GM12878 (cell line): ENCODE results near the gene PADI2. TPM values are rescaled to one million over a fixed set of nuclear protein-coding genes. Genes with fewer than 3 reads are reported as not detected.

ENCODE experiments used
- ATAC-seq: fragments of 200-7000 bp; cut with Tn5 transposase; 3 replicates; pipeline ENCODE4 v1.9.1; 2020; ENCODE audit warnings: mild to moderate bottlenecking, moderate library complexity
- BruUV-seq: library from RNA; stranded (reverse); fragments of 400-500 nt; replicated peaks from 2 replicates; lab custom pipeline; 2021; lab: Mats Ljungman, UMichigan
- CTCF ChIA-PET: fragments of 300-600 bp; sonication (Branson Sonifier 250); formaldehyde crosslinking; extraction: SDS; loops from one replicate; lab custom pipeline; 2021; ENCODE audit warnings: inconsistent platforms; lab: Yijun Ruan, JAX
- POLR2A ChIA-PET: fragments of 350-600 bp; formaldehyde crosslinking; extraction: SDS; loops from one replicate; lab custom pipeline; 2021; ENCODE audit warnings: inconsistent platforms; lab: Charles Lee
- RAD21 ChIA-PET: fragments of 300-600 bp; sonication (Branson Sonifier 250); formaldehyde crosslinking; loops from one replicate; lab custom pipeline; 2023; ENCODE audit warnings: antibody characterized with exemption; ENCODE audit not compliant: unreplicated experiment; lab: Charles Lee
- SMC1A ChIA-PET: fragments of 300-600 bp; sonication (Branson Sonifier 250); formaldehyde crosslinking; loops from one replicate; lab custom pipeline; 2023; ENCODE audit not compliant: unreplicated experiment, uncharacterized antibody; lab: Charles Lee
- DNase-seq: peaks from one replicate; pipeline ENCODE4 v3.0.0-alpha.2; 2011; ENCODE audit warnings: low read depth, low spot score
- FAIRE-seq: peaks from 3 replicates; lab custom pipeline; 2011; peaks lifted over from hg19 to GRCh38; lab: Jason Lieb, UNC
- H2AFZ ChIP-seq: 2 replicates; pipeline ENCODE4 v1.6.0; 2011; ENCODE audit warnings: low read depth, low read length, control low read depth; ENCODE audit not compliant: control insufficient read depth
- H3K27ac ChIP-seq: 2 replicates; pipeline ENCODE4 v1.5.1; 2011; ENCODE audit warnings: control low read depth; ENCODE audit not compliant: control insufficient read depth, insufficient read depth
- H3K27me3 ChIP-seq, 2 experiments: replicated peaks in 1 of 2; 2 replicates each; pipeline versions ENCODE4 v1.6.0 to v1.6.1; 2011; ENCODE audit warnings: low read length in 1 of 2; ENCODE audit not compliant: control insufficient read depth in 2 of 2, insufficient read depth in 2 of 2
- H3K36me3 ChIP-seq, 2 experiments: 2 replicates each; pipeline ENCODE4 v1.5.1; 2011; ENCODE audit warnings: low read length in 1 of 2; ENCODE audit not compliant: control insufficient read depth in 2 of 2, insufficient read depth in 2 of 2
- H3K4me1 ChIP-seq: 2 replicates; pipeline ENCODE4 v1.6.1; 2011; ENCODE audit warnings: mild to moderate bottlenecking, low read length, moderate library complexity, mixed read lengths; ENCODE audit not compliant: control insufficient read depth, insufficient read depth
- H3K4me2 ChIP-seq: 2 replicates; pipeline ENCODE4 v1.6.0; 2011; ENCODE audit warnings: control low read depth; ENCODE audit not compliant: control insufficient read depth, insufficient read depth
- H3K4me3 ChIP-seq: fragments of 200-600 bp; sonication (generic); 2 replicates; pipeline ENCODE4 v1.5.1; 2016
- H3K79me2 ChIP-seq: 2 replicates; pipeline ENCODE4 v1.6.0; 2011; ENCODE audit warnings: low read length; ENCODE audit not compliant: control insufficient read depth, insufficient read depth
- H3K9ac ChIP-seq: 2 replicates; pipeline ENCODE4 v1.8.0; 2011; ENCODE audit warnings: low read length, control low read depth, mixed read lengths; ENCODE audit not compliant: control insufficient read depth, insufficient read depth
- H3K9me3 ChIP-seq: replicated peaks from 3 replicates; pipeline ENCODE4 v1.5.1; 2011; ENCODE audit warnings: mild to moderate bottlenecking, low read length; ENCODE audit not compliant: control insufficient read depth, insufficient read depth
- H4K20me1 ChIP-seq: 2 replicates; pipeline ENCODE4 v1.6.0; 2011; ENCODE audit not compliant: control insufficient read depth, insufficient read depth
- E4F1 ChIP-seq: fragments of 450-650 bp; IDR thresholded peaks from 2 replicates; pipeline ENCODE4 v1.6.1; 2018; ENCODE audit warnings: borderline replicate concordance, mild to moderate bottlenecking; ENCODE audit not compliant: partially characterized antibody
- FOS ChIP-seq: IDR thresholded peaks from 3 replicates; pipeline ENCODE4 v1.6.1; 2011; ENCODE audit warnings: borderline replicate concordance; ENCODE audit not compliant: insufficient read length; ENCODE audit errors: extremely low read depth
- HDAC2 ChIP-seq: fragments of 200-600 bp; sonication (generic); IDR thresholded peaks from 2 replicates; pipeline ENCODE4 v1.6.1; 2017
- HSF1 ChIP-seq: fragments of 150-350 bp; IDR thresholded peaks from 2 replicates; pipeline ENCODE4 v1.6.1; 2014; ENCODE audit warnings: mild to moderate bottlenecking, low read depth, low read length
- NR2C2 ChIP-seq: IDR thresholded peaks from 2 replicates; pipeline ENCODE4 v1.6.1; 2011; ENCODE audit warnings: borderline replicate concordance, low read depth; ENCODE audit not compliant: control insufficient read depth, insufficient read length
- POU2F2 ChIP-seq: IDR thresholded peaks from 3 replicates; pipeline ENCODE4 v1.6.1; 2011; ENCODE audit warnings: low read depth, mild to moderate bottlenecking, low read length, borderline replicate concordance
- RAD21 ChIP-seq: IDR thresholded peaks from 2 replicates; pipeline ENCODE4 v1.6.1; 2011; ENCODE audit warnings: mild to moderate bottlenecking, low read depth, low read length, moderate library complexity; ENCODE audit not compliant: insufficient read depth
- SMAD5 ChIP-seq: IDR thresholded peaks from 2 replicates; pipeline ENCODE4 v1.6.1; 2016; ENCODE audit warnings: antibody characterized with exemption, low read depth
- SREBF1 ChIP-seq: IDR thresholded peaks from 2 replicates; pipeline ENCODE4 v1.6.1; 2012; ENCODE audit warnings: mild to moderate bottlenecking, low read length
- TCF12 ChIP-seq: IDR thresholded peaks from 2 replicates; pipeline ENCODE4 v1.6.1; 2011; ENCODE audit warnings: low read depth, mild to moderate bottlenecking, low read length
- TCF7 ChIP-seq: IDR thresholded peaks from 2 replicates; pipeline ENCODE4 v1.6.1; 2014; ENCODE audit warnings: antibody characterized with exemption, borderline replicate concordance
- WGBS: methylation state at CpG from one replicate; pipeline ENCODE4 v1.1.6; 2016; ENCODE audit warnings: low lambda C conversion rate; ENCODE audit not compliant: insufficient replicate concordance, insufficient coverage; ENCODE audit errors: missing lambda C conversion rate; 5-methylcytosine and 5-hydroxymethylcytosine counted together
- in situ Hi-C: fragments of 300-500 bp; cut with MboI; formaldehyde crosslinking; loops from 9 replicates; pipeline ENCODE4 v1.14.3; 2018; ENCODE audit warnings: mixed read lengths
- intact Hi-C: fragments of 100-400 bp; cut with micrococcal nuclease; formaldehyde crosslinking; loops from one replicate; pipeline ENCODE4 v1.14.2; 2022; ENCODE audit not compliant: unreplicated experiment
- polyA plus RNA-seq, 11 experiments: library from polyadenylated mRNA; depleted of rRNA in 4 of 11; unstranded in 6 of 11; stranded (reverse) in 5 of 11; fragments of >200 nt; fragmentation: Nextera tagmentation in 4 of 11; fragmentation: Illumina TruSeq in 1 of 11; extraction: Ambion mirVana in 4 of 11; extraction: Trizol in 1 of 11; gene quantifications; 1 replicate in 1 of 11; 2 replicates in 10 of 11; pipeline versions ENCODE4 v1.2.1 to v1.2.3, GENCODE V29; 2011 to 2016; ENCODE audit warnings: inconsistent platforms in 2 of 11, missing spikeins in 2 of 11, low read depth in 1 of 11
- total RNA-seq, 4 experiments: library from RNA; depleted of rRNA in 3 of 4; stranded (reverse); fragments of >200 nt in 3 of 4; fragmentation: Illumina TruSeq in 1 of 4; extraction: Trizol in 1 of 4; gene quantifications; 2 replicates each; pipeline versions ENCODE4 v1.2.1 to v1.2.3, GENCODE V29; 2013 to 2021
- TF ChIP-seq, protein P1 (sequence below): fragments of 450-650 bp; IDR thresholded peaks from 2 replicates; pipeline ENCODE4 v1.6.1; 2016; ENCODE audit warnings: mild to moderate bottlenecking, moderate library complexity, borderline replicate concordance
- TF ChIP-seq, protein P2 (sequence below): IDR thresholded peaks from 2 replicates; pipeline ENCODE4 v1.6.1; 2011; ENCODE audit warnings: borderline replicate concordance, low read depth, mild to moderate bottlenecking, moderate library complexity, low read length; ENCODE audit not compliant: insufficient read depth, poor library complexity, severe bottlenecking

The PADI2 gene
- total and polyA plus RNA-seq, 10 of the 15 experiments (the other 5 are each of a cell fraction or from before 2014, with no cell fraction given), result 0.05 to 3.0 (median 0.10) TPM; not detected in 1

GRCh38 chr1:17069452-17070162 is 49.6 kb downstream of the PADI2 start (continued):
- TF ChIP-seq HSF1, result no peak
- TF ChIP-seq RAD21, result no peak
- no peak for TF ChIP-seq FOS
- no peak for TF ChIP-seq SREBF1
- no peak for TF ChIP-seq E4F1
- no peak for TF ChIP-seq TCF12

GRCh38 chr1:17068789-17069188 is 50.5 kb downstream of the PADI2 start:
- POLR2A ChIA-PET, result no interaction called here
- H3K9ac ChIP-seq, result no peak overlapping the region
- TF ChIP-seq POU2F2 (no peak), TCF7 (no peak), SMAD5 (no peak), NR2C2 (no peak), HDAC2 (no peak)
- TF ChIP-seq, protein P1, sequence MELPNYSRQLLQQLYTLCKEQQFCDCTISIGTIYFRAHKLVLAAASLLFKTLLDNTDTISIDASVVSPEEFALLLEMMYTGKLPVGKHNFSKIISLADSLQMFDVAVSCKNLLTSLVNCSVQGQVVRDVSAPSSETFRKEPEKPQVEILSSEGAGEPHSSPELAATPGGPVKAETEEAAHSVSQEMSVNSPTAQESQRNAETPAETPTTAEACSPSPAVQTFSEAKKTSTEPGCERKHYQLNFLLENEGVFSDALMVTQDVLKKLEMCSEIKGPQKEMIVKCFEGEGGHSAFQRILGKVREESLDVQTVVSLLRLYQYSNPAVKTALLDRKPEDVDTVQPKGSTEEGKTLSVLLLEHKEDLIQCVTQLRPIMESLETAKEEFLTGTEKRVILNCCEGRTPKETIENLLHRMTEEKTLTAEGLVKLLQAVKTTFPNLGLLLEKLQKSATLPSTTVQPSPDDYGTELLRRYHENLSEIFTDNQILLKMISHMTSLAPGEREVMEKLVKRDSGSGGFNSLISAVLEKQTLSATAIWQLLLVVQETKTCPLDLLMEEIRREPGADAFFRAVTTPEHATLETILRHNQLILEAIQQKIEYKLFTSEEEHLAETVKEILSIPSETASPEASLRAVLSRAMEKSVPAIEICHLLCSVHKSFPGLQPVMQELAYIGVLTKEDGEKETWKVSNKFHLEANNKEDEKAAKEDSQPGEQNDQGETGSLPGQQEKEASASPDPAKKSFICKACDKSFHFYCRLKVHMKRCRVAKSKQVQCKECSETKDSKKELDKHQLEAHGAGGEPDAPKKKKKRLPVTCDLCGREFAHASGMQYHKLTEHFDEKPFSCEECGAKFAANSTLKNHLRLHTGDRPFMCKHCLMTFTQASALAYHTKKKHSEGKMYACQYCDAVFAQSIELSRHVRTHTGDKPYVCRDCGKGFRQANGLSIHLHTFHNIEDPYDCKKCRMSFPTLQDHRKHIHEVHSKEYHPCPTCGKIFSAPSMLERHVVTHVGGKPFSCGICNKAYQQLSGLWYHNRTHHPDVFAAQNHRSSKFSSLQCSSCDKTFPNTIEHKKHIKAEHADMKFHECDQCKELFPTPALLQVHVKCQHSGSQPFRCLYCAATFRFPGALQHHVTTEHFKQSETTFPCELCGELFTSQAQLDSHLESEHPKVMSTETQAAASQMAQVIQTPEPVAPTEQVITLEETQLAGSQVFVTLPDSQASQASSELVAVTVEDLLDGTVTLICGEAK, result no peak
- TF ChIP-seq, protein P2, sequence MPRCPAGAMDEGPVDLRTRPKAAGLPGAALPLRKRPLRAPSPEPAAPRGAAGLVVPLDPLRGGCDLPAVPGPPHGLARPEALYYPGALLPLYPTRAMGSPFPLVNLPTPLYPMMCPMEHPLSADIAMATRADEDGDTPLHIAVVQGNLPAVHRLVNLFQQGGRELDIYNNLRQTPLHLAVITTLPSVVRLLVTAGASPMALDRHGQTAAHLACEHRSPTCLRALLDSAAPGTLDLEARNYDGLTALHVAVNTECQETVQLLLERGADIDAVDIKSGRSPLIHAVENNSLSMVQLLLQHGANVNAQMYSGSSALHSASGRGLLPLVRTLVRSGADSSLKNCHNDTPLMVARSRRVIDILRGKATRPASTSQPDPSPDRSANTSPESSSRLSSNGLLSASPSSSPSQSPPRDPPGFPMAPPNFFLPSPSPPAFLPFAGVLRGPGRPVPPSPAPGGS, result no peak

More at GRCh38 chr1:17068789-17069188, 50.5 kb downstream of the PADI2 start:
- FAIRE-seq, result no peak
- no peak for DNase-seq
- CTCF ChIA-PET, result no interaction called here
- no TSS peak for BruUV-seq
- in situ Hi-C loops (no loop called here), intact Hi-C loops (no loop called here)
- H4K20me1 ChIP-seq, result no peaks in the 10 kb centered on the region
- WGBS, result 27% methylated on average over 12 of the region's 12 CpGs
- H3K4me2 ChIP-seq, result no peak overlapping the region
- RAD21 ChIA-PET, result no interaction called here
- H3K36me3 ChIP-seq, result no peaks in the 10 kb centered on the region
- H3K79me2 ChIP-seq, result no peaks in the 10 kb centered on the region
- H3K27ac ChIP-seq, result no peak overlapping the region
- SMC1A ChIA-PET, result no interaction called here
- H2AFZ ChIP-seq, result no peak overlapping the region
- no peak overlapping the region for H3K4me3 ChIP-seq
- peaks cover 2% of the 10 kb centered on the region; the same call in 2 of the 3 replicates for H3K9me3 ChIP-seq
- ATAC-seq, result no peak
- H3K27me3 ChIP-seq, result no peaks in the 10 kb centered on the region
- no peaks in the 10 kb centered on the region for H3K4me1 ChIP-seq
